Measurements from ENCODE around the gene BABAM1. TPM values are rescaled to one million over a fixed set of nuclear protein-coding genes. Genes with fewer than 3 reads are reported as not detected.
A peak's percentile ranks its signal among the peaks of the same experiment; 100 is the strongest.

Gene BABAM1
- total RNA-seq (74.3 and 79.4 TPM in 2 replicates), polyA plus RNA-seq (68.8 and 81.2 TPM in 2 replicates), polyA minus RNA-seq (ENCODE audit: low replicate concordance) (47.8 and 87.1 TPM in 2 replicates)
- 80.0 and 94.8 TPM in 2 replicates for polyA plus RNA-seq (2012)

DNA sequence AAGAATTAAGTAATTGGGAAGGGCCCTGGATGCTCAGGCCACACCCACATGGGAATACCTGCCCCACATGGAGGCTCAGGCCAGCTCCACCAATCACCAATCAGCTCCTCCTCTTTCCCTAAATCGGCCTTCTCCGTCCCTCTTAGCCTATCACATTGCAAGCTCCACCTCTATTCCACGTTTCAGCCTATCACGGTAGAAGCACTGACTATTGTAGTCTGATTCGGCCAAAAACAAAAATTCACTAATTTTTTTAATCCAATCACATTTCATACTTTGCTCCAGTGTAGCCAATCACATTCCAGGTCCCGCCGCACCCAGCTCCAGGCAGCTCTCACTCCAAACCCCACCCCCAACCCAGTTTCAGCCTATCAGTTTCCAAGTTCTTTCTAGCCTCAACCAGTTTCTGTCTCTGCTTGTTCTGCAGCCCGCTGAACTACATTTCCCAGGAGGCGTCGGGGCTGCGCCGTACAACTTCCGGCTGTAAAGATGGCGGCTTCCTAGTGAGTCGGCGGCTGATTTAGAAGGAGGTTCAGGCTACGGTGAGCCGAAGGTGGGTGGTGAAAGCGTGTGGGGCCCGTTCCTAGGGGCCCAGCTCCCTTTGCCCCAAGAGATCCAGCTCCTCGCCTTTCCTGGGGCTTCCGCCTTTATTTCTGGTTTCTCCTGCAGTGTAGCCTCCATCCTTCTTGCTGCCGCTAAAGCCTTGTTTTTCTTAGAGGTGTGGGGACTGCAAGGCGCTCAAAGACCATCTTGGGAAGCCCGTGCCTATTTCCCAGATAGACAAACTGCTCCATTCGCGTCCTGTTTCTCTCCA is at the start of gene BABAM1:
Gene BABAM1 (plus strand): TSS at position 469 of the 814 bp plus-strand sequence. CDS start 1,364 bp downstream, outside the sequence.
- Histone ChIP-seq H3K9ac (ENCODE audit: insufficient read depth, low read length) (peak within 1 kb of the TSS; percentile 60), H3K4me1 (ENCODE audit: control insufficient read depth, extremely low read depth, insufficient read depth, low read length) (no peaks in the 10 kb centered on the region), H3K9me3 (ENCODE audit: control insufficient read depth, insufficient read depth, low read depth, low read length) (no peaks in the 10 kb centered on the region), H4K20me1 (ENCODE audit: control insufficient read depth, extremely low read depth, insufficient read depth, low read length) (no peaks in the 10 kb centered on the region), H3K4me2 (ENCODE audit: extremely low read depth, insufficient read depth, low read length) (peak within 1 kb of the TSS; percentile 69), H3K27ac (ENCODE audit: insufficient read depth, low read length) (peak within 1 kb of the TSS; percentile 65), H2AFZ (ENCODE audit: low read length) (peak within 1 kb of the TSS; percentile 71), H3K4me3 (replicated peaks in 1 of 4; ENCODE audit: control extremely low read depth in 1 of 4, insufficient read depth in 1 of 4, low read depth in 3 of 4, low read length in 4 of 4) (peak within 1 kb of the TSS; percentile 63 to 98 (median 92)), H3K36me3 (ENCODE audit: control insufficient read depth, insufficient read depth, low read length) (peaks cover 6% of the 10 kb centered on the region), H3K27me3 (ENCODE audit: control insufficient read depth, insufficient read depth, low read length) (no peaks in the 10 kb centered on the region), H3K79me2 (ENCODE audit: control insufficient read depth, insufficient read depth, low read length) (peaks cover 5% of the 10 kb centered on the region)
- DNase-seq (ENCODE audit: low read depth in 2 of 2) = peak; percentile 100
- TF ChIP-seq, protein P1, sequence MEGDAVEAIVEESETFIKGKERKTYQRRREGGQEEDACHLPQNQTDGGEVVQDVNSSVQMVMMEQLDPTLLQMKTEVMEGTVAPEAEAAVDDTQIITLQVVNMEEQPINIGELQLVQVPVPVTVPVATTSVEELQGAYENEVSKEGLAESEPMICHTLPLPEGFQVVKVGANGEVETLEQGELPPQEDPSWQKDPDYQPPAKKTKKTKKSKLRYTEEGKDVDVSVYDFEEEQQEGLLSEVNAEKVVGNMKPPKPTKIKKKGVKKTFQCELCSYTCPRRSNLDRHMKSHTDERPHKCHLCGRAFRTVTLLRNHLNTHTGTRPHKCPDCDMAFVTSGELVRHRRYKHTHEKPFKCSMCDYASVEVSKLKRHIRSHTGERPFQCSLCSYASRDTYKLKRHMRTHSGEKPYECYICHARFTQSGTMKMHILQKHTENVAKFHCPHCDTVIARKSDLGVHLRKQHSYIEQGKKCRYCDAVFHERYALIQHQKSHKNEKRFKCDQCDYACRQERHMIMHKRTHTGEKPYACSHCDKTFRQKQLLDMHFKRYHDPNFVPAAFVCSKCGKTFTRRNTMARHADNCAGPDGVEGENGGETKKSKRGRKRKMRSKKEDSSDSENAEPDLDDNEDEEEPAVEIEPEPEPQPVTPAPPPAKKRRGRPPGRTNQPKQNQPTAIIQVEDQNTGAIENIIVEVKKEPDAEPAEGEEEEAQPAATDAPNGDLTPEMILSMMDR (conservative IDR thresholded peaks at IDR 0.05 in 1 of 2, IDR thresholded peaks at IDR 0.05 in 1 of 2; ENCODE audit: low read depth in 1 of 2, low read length in 2 of 2) = no peak
- TF ChIP-seq EZH2 (IDR thresholded peaks at IDR 0.05; ENCODE audit: low read length, missing control alignments) = peak; percentile 83

DNA sequence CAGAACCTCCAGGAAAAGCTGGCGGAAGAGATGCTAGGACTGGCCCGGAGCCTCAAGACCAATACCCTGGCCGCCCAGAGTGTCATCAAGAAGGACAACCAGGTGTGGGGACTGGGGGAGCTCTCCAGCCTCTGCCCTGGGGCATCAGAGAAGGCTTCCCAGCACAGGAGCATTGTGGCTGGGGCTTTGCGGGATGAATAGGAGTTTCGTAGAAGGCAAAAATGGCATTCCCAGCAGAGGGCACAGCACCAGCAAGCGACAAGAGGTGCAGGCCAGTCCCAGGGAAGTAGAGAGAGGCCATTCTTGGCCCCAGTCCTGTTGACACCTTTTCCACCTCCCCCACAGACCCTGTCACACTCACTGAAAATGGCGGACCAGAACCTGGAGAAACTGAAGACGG is 48.0 kb upstream of the BABAM1 start:
- Histone ChIP-seq H4K20me1 (ENCODE audit: control insufficient read depth, extremely low read depth, insufficient read depth, low read length) (no peaks in the 10 kb centered on the region), H3K4me3 (replicated peaks in 1 of 4; ENCODE audit: control extremely low read depth in 1 of 4, insufficient read depth in 1 of 4, low read depth in 3 of 4, low read length in 4 of 4) (no peak overlapping the region), H3K27me3 (ENCODE audit: control insufficient read depth, insufficient read depth, low read length) (no peaks in the 10 kb centered on the region), H3K9me3 (ENCODE audit: control insufficient read depth, insufficient read depth, low read depth, low read length) (no peaks in the 10 kb centered on the region), H3K4me2 (ENCODE audit: extremely low read depth, insufficient read depth, low read length) (no peak overlapping the region), H3K27ac (ENCODE audit: insufficient read depth, low read length) (no peak overlapping the region), H3K4me1 (ENCODE audit: control insufficient read depth, extremely low read depth, insufficient read depth, low read length) (peaks cover 8% of the 10 kb centered on the region), H3K9ac (ENCODE audit: insufficient read depth, low read length) (no peak overlapping the region), H3K79me2 (ENCODE audit: control insufficient read depth, insufficient read depth, low read length) (no peaks in the 10 kb centered on the region), H3K36me3 (ENCODE audit: control insufficient read depth, insufficient read depth, low read length) (peaks cover 11% of the 10 kb centered on the region), H2AFZ (ENCODE audit: low read length) (no peak overlapping the region)
- TF ChIP-seq EZH2 (IDR thresholded peaks at IDR 0.05; ENCODE audit: low read length, missing control alignments) = no peak
- TF ChIP-seq, protein P1 (conservative IDR thresholded peaks at IDR 0.05 in 1 of 2, IDR thresholded peaks at IDR 0.05 in 1 of 2; ENCODE audit: low read depth in 1 of 2, low read length in 2 of 2) = no peak
- DNase-seq (ENCODE audit: low read depth in 2 of 2) = no peak

DNA sequence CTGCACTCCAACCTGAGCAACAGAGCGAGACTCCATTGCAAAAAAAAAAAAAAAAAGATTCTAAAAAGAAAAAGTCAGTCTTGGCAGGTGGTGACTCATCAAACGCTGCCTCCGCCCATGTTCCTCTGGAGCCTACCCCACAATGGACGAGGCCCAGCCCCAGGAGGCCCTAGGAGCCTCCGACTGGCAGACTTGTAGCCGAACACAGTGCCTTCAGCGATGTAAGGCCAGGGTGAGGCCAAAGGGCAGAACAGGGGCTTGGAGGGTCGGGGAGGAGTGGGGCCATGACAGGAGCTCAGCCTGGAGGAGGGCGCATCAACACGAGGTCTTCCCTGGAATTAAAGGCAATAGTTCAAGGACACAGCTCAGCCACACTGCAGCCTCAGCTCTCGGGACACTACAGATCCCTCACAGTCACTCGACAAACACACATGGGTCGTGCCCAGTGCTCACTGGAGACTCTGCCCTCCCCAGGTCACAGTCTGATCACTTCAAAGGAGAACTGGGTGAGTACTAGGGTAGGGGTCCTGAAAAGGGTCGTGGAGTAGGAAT is 47.0 kb upstream of the BABAM1 start:
- Histone ChIP-seq H3K79me2 (ENCODE audit: control insufficient read depth, insufficient read depth, low read length) (no peaks in the 10 kb centered on the region), H2AFZ (ENCODE audit: low read length) (peak overlapping the region; percentile 22), H3K9me3 (ENCODE audit: control insufficient read depth, insufficient read depth, low read depth, low read length) (no peaks in the 10 kb centered on the region), H3K4me3 (replicated peaks in 1 of 4; ENCODE audit: control extremely low read depth in 1 of 4, insufficient read depth in 1 of 4, low read depth in 3 of 4, low read length in 4 of 4) (no peak overlapping the region), H3K27me3 (ENCODE audit: control insufficient read depth, insufficient read depth, low read length) (no peaks in the 10 kb centered on the region), H3K27ac (ENCODE audit: insufficient read depth, low read length) (peak overlapping the region; percentile 26), H3K4me2 (ENCODE audit: extremely low read depth, insufficient read depth, low read length) (no peak overlapping the region), H4K20me1 (ENCODE audit: control insufficient read depth, extremely low read depth, insufficient read depth, low read length) (no peaks in the 10 kb centered on the region), H3K36me3 (ENCODE audit: control insufficient read depth, insufficient read depth, low read length) (peaks cover 11% of the 10 kb centered on the region), H3K9ac (ENCODE audit: insufficient read depth, low read length) (no peak overlapping the region), H3K4me1 (ENCODE audit: control insufficient read depth, extremely low read depth, insufficient read depth, low read length) (peaks cover 2% of the 10 kb centered on the region)
- TF ChIP-seq EZH2 (IDR thresholded peaks at IDR 0.05; ENCODE audit: low read length, missing control alignments) = no peak
- TF ChIP-seq, protein P1 (conservative IDR thresholded peaks at IDR 0.05 in 1 of 2, IDR thresholded peaks at IDR 0.05 in 1 of 2; ENCODE audit: low read depth in 1 of 2, low read length in 2 of 2) = no peak
- peak; percentile 77 to 84 for DNase-seq (ENCODE audit: low read depth in 2 of 2)
